A549 (cell line): ENCODE data around the gene EDARADD. TPM values are rescaled to one million over a fixed set of nuclear protein-coding genes. Genes with fewer than 3 reads are reported as not detected.

Experiments
- ATAC-seq, 2 experiments: fragments of 200-7000 bp in 1 of 2; fragments of >200 bp in 1 of 2; cut with Nextera tagmentation in 1 of 2; cut with Tn5 transposase in 1 of 2; 3 replicates each; pipeline versions ENCODE4 v1.8.0 to v1.9.1; 2018 to 2020; ENCODE audit warnings: mild to moderate bottlenecking in 1 of 2, moderate library complexity in 1 of 2
- CTCF ChIA-PET: fragments of 300-600 bp; sonication (Branson Sonifier 250); formaldehyde crosslinking; extraction: SDS; loops from one replicate; lab custom pipeline; 2021; ENCODE audit warnings: antibody characterized with exemption, inconsistent platforms; lab: Yijun Ruan, JAX
- POLR2A ChIA-PET: fragments of 350-600 bp; formaldehyde crosslinking; extraction: SDS; loops from one replicate; lab custom pipeline; 2021; ENCODE audit warnings: antibody characterized with exemption, inconsistent platforms; lab: Yijun Ruan, JAX
- DNase-seq, 2 experiments: peaks; one replicate each; pipeline versions ENCODE4 v3.0.0 to v3.0.0-alpha.2; 2011 to 2016; ENCODE audit warnings: low read depth in 1 of 2, low spot score in 1 of 2
- FAIRE-seq: peaks from 2 replicates; lab custom pipeline; 2011; peaks lifted over from hg19 to GRCh38; lab: Jason Lieb, UNC
- H3K27ac ChIP-seq, 2 experiments: fragments of >200 bp; sonication (Bioruptor Twin); formaldehyde crosslinking; 3 replicates each; pipeline ENCODE4 v1.5.1; 2016 to 2017
- H3K4me1 ChIP-seq: fragments of >200 bp; sonication (Bioruptor Twin); formaldehyde crosslinking; 3 replicates; pipeline ENCODE4 v1.6.1; 2016
- H3K4me2 ChIP-seq: fragments of >200 bp; sonication (Bioruptor Twin); formaldehyde crosslinking; 3 replicates; pipeline ENCODE4 v1.6.1; 2016
- H3K4me3 ChIP-seq: fragments of >200 bp; sonication (Bioruptor Twin); formaldehyde crosslinking; 3 replicates; pipeline ENCODE4 v1.5.1; 2016
- H3K9me3 ChIP-seq: fragments of >200 bp; sonication (Bioruptor Twin); formaldehyde crosslinking; 3 replicates; pipeline ENCODE4 v1.6.1; 2016
- BHLHE40 ChIP-seq: IDR thresholded peaks from 2 replicates; pipeline ENCODE4 v1.6.1; 2012; ENCODE audit warnings: low read depth, low read length, inconsistent platforms
- CBX8 ChIP-seq: fragments of 200-600 bp; sonication (generic); IDR thresholded peaks from 2 replicates; pipeline ENCODE4 v1.6.1; 2016
- CEBPB ChIP-seq, 2 experiments: fragments of >200 bp in 1 of 2; sonication (Bioruptor Twin) in 1 of 2; formaldehyde crosslinking in 1 of 2; IDR thresholded peaks; 2 replicates each; pipeline ENCODE4 v1.6.1; 2012 to 2016
- CHD4 ChIP-seq: fragments of 200-600 bp; sonication (generic); IDR thresholded peaks from 2 replicates; pipeline ENCODE4 v1.6.1; 2016; ENCODE audit warnings: antibody characterized with exemption, mild to moderate bottlenecking, borderline replicate concordance
- EHMT2 ChIP-seq: fragments of 200-600 bp; sonication (generic); IDR thresholded peaks from 2 replicates; pipeline ENCODE4 v1.6.1; 2016; ENCODE audit warnings: antibody characterized with exemption, low read depth, mild to moderate bottlenecking, moderate library complexity
- ESRRA ChIP-seq: fragments of 150-350 bp; IDR thresholded peaks from 2 replicates; pipeline ENCODE4 v1.6.1; 2014; ENCODE audit warnings: mild to moderate bottlenecking, low read length, borderline replicate concordance
- FOSB ChIP-seq: fragments of 250-450 bp; sonication (Bioruptor Pico); IDR thresholded peaks from 2 replicates; pipeline ENCODE4 v1.5.0; 2020; ENCODE audit warnings: mild to moderate bottlenecking, moderate library complexity
- FOXS1 ChIP-seq: fragments of 250-450 bp; sonication (Bioruptor Pico); IDR thresholded peaks from 2 replicates; pipeline ENCODE4 v1.5.0; 2020; ENCODE audit warnings: mild to moderate bottlenecking, moderate library complexity
- HEYL ChIP-seq: fragments of 250-450 bp; sonication (Bioruptor Pico); IDR thresholded peaks from 2 replicates; pipeline ENCODE4 v1.8.0; 2021; ENCODE audit warnings: mild to moderate bottlenecking, moderate library complexity
- HOXA7 ChIP-seq: fragments of 250-450 bp; sonication (Bioruptor Pico); IDR thresholded peaks from 2 replicates; pipeline ENCODE4 v1.5.0; 2020; ENCODE audit warnings: mild to moderate bottlenecking, moderate library complexity
- NFE2L2 ChIP-seq: fragments of 150-350 bp; conservative IDR thresholded peaks from 2 replicates; pipeline ENCODE4 v1.6.1; 2014; ENCODE audit warnings: low read length
- PBX3 ChIP-seq: IDR thresholded peaks from 2 replicates; pipeline ENCODE4 v1.6.1; 2012
- POLR2AphosphoS2 ChIP-seq: conservative IDR thresholded peaks from 2 replicates; pipeline ENCODE4 v1.6.1; 2012; ENCODE audit warnings: low read length, improper control_type of control experiment, inconsistent platforms
- RARB ChIP-seq: fragments of 250-450 bp; sonication (Bioruptor Pico); IDR thresholded peaks from 2 replicates; pipeline ENCODE4 v1.8.0; 2021; ENCODE audit warnings: mild to moderate bottlenecking, moderate library complexity
- RCOR1 ChIP-seq: fragments of 150-350 bp; IDR thresholded peaks from 2 replicates; pipeline ENCODE4 v1.6.1; 2014; ENCODE audit warnings: antibody characterized with exemption, low read length, low read depth
- REST ChIP-seq: fragments of 200-600 bp; sonication (generic); IDR thresholded peaks from 2 replicates; pipeline ENCODE4 v1.6.1; 2016; ENCODE audit warnings: antibody characterized with exemption, mild to moderate bottlenecking, moderate library complexity
- SREBF2 ChIP-seq: fragments of 450-650 bp; IDR thresholded peaks from 2 replicates; pipeline ENCODE4 v1.6.1; 2014; ENCODE audit warnings: mild to moderate bottlenecking, moderate library complexity
- TP53 ChIP-seq: fragments of 250-450 bp; sonication (Bioruptor Pico); IDR thresholded peaks from 2 replicates; pipeline ENCODE4 v1.5.0; 2021; ENCODE audit warnings: mild to moderate bottlenecking, moderate library complexity
- ZC3H11A ChIP-seq: fragments of 450-650 bp; IDR thresholded peaks from 2 replicates; pipeline ENCODE4 v1.6.1; 2014; ENCODE audit warnings: antibody characterized with exemption, mild to moderate bottlenecking
- ZFP36 ChIP-seq: fragments of 450-650 bp; IDR thresholded peaks from 2 replicates; pipeline ENCODE4 v1.6.1; 2014; ENCODE audit warnings: borderline replicate concordance; ENCODE audit not compliant: partially characterized antibody
- ZSCAN20 ChIP-seq: fragments of 250-450 bp; sonication (Bioruptor Pico); IDR thresholded peaks from 2 replicates; pipeline ENCODE4 v1.8.0; 2022; ENCODE audit warnings: mild to moderate bottlenecking, moderate library complexity
- WGBS: methylation state at CpG from one replicate; pipeline ENCODE4 v1.1.6; 2017; ENCODE audit errors: missing lambda C conversion rate; 5-methylcytosine and 5-hydroxymethylcytosine counted together
- polyA plus RNA-seq, 4 experiments: library from polyadenylated mRNA; depleted of rRNA in 3 of 4; stranded (reverse); fragments of >200 nt; fragmentation: RNase III in 1 of 4; extraction: RNeasy Plus Mini Kit Qiagen cat#74134 plus additional on column Dnase treatment in 1 of 4; gene quantifications; 2 replicates in 3 of 4; 3 replicates in 1 of 4; pipeline ENCODE4 v1.2.3, GENCODE V29; 2011 to 2017
- TF ChIP-seq, protein P1 (sequence below): fragments of >200 bp; sonication (Bioruptor Twin); formaldehyde crosslinking; IDR thresholded peaks from 3 replicates; pipeline ENCODE4 v1.6.1; 2016

Gene EDARADD
- polyA plus RNA-seq, 2 of the 4 experiments (the other 2 are of a cell fraction): 2.1 to 5.8 TPM

GRCh38 chr1:236422517-236422876 is 28.4 kb downstream of the EDARADD start:
- peaks cover 36% of the 10 kb centered on the region for H3K4me1 ChIP-seq
- ATAC-seq: no peak
- H3K27ac ChIP-seq: no peak overlapping the region; a peak in 1 of 6 replicates
- H3K9me3 ChIP-seq: no peaks in the 10 kb centered on the region
- TF ChIP-seq, protein P1, sequence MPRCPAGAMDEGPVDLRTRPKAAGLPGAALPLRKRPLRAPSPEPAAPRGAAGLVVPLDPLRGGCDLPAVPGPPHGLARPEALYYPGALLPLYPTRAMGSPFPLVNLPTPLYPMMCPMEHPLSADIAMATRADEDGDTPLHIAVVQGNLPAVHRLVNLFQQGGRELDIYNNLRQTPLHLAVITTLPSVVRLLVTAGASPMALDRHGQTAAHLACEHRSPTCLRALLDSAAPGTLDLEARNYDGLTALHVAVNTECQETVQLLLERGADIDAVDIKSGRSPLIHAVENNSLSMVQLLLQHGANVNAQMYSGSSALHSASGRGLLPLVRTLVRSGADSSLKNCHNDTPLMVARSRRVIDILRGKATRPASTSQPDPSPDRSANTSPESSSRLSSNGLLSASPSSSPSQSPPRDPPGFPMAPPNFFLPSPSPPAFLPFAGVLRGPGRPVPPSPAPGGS: no peak
- TF ChIP-seq BHLHE40: no peak
- TF ChIP-seq POLR2AphosphoS2: no peak
- no peak for TF ChIP-seq ZSCAN20 (CRISPR knock-in tag)
- no peak for TF ChIP-seq FOSB (CRISPR knock-in tag)
- no peak for TF ChIP-seq ESRRA
- TF ChIP-seq ZC3H11A: no peak
- TF ChIP-seq CEBPB (IDR thresholded peaks at IDR 0.05): no peak
- no peak for TF ChIP-seq HOXA7 (CRISPR knock-in tag)
- TF ChIP-seq SREBF2: no peak
- TF ChIP-seq NFE2L2: no peak
- TF ChIP-seq FOXS1: no peak
- no peak for TF ChIP-seq HEYL (CRISPR knock-in tag)
- TF ChIP-seq REST: no peak
- no peak for TF ChIP-seq CHD4
- no peak for TF ChIP-seq PBX3
- H3K4me3 ChIP-seq: no peak overlapping the region
- POLR2A ChIA-PET: no interaction called here
- CTCF ChIA-PET: interaction anchor here (0.6 to 0.8 kb wide), 2 partner anchors 36 to 924 kb away, joined by 3 to 4 read pairs; no protein-coding TSS in a partner anchor
- 69% methylated on average over 1 of the region's 3 CpGs for WGBS
- DNase-seq: no peak
- H3K4me2 ChIP-seq: no peak overlapping the region
- no peak for FAIRE-seq

- H3K4me2 ChIP-seq: no peak overlapping the region
- CTCF ChIA-PET: no interaction called here
- no peaks in the 10 kb centered on the region for H3K9me3 ChIP-seq
- peak; percentile 33 to 46 for DNase-seq
- POLR2A ChIA-PET: no interaction called here
- FAIRE-seq: no peak
- WGBS: 72% methylated on average over 14 of the region's 14 CpGs
- H3K27ac ChIP-seq: peak overlapping the region in 1 of 2 experiments; percentile 45; a peak in 1 of 6 replicates
- TF ChIP-seq FOSB (CRISPR knock-in tag): no peak
- no peak for TF ChIP-seq HOXA7 (CRISPR knock-in tag)
- no peak for TF ChIP-seq FOXS1
- TF ChIP-seq CBX8: no peak
- TF ChIP-seq EHMT2: no peak
- TF ChIP-seq, all 56 proteins: peak for 0
- no peak overlapping the region for H3K4me3 ChIP-seq
- ATAC-seq: peak; percentile 60 to 72; a peak in 4 of 6 replicates
- H3K4me1 ChIP-seq: peaks cover 42% of the 10 kb centered on the region
These were observed 31.1 kb downstream of the EDARADD start for GRCh38 chr1:236425031-236425663.

- Histone ChIP-seq H3K4me2 (no peak overlapping the region), H3K4me1 (peaks cover 32% of the 10 kb centered on the region), H3K9me3 (no peaks in the 10 kb centered on the region), H3K4me3 (no peak overlapping the region), H3K27ac (no peak overlapping the region)
- 62% methylated on average over 3 of the region's 3 CpGs for WGBS
- FAIRE-seq (no peak), ATAC-seq (no peak), DNase-seq (no peak)
- TF ChIP-seq RARB (no peak), TP53 (CRISPR knock-in tag) (no peak), PBX3 (no peak), RCOR1 (no peak), ZFP36 (no peak)
- ChIA-PET POLR2A (no interaction called here), CTCF (no interaction called here)
These were observed 32.1 kb downstream of the EDARADD start for GRCh38 chr1:236426215-236426614.
